WTC11 (cell line): Measurements from ENCODE around the gene RPL10A. TPM values are rescaled to one million over a fixed set of nuclear protein-coding genes. Genes with fewer than 3 reads are reported as not detected.

Source experiments
- E2F1 ChIP-seq: sonication (generic); formaldehyde crosslinking; IDR thresholded peaks from 2 replicates; pipeline ENCODE4 v1.8.0; 2022; ENCODE audit warnings: mild to moderate bottlenecking, missing genetic modification reagents
- ETV6 ChIP-seq: sonication (generic); formaldehyde crosslinking; IDR thresholded peaks from 2 replicates; pipeline ENCODE4 v1.8.1; 2022; ENCODE audit warnings: mild to moderate bottlenecking, missing genetic modification reagents
- IRF1 ChIP-seq: sonication (generic); formaldehyde crosslinking; IDR thresholded peaks from 2 replicates; pipeline ENCODE4 v1.8.0; 2023; ENCODE audit warnings: missing genetic modification reagents
- PREB ChIP-seq: sonication (generic); formaldehyde crosslinking; IDR thresholded peaks from 2 replicates; pipeline ENCODE4 v1.8.1; 2022; ENCODE audit warnings: mild to moderate bottlenecking, missing genetic modification reagents, moderate library complexity, borderline replicate concordance
- PRRX2 ChIP-seq: fragments of 250-450 bp; sonication (Bioruptor Pico); IDR thresholded peaks from 2 replicates; pipeline ENCODE4 v1.8.0; 2021; ENCODE audit warnings: mild to moderate bottlenecking
- RELA ChIP-seq: sonication (generic); formaldehyde crosslinking; IDR thresholded peaks from 2 replicates; pipeline ENCODE4 v1.8.1; 2022; ENCODE audit warnings: missing genetic modification reagents, mild to moderate bottlenecking, borderline replicate concordance
- TP53 ChIP-seq: sonication (generic); formaldehyde crosslinking; IDR thresholded peaks from 2 replicates; pipeline ENCODE4 v1.8.1; 2023; ENCODE audit warnings: mild to moderate bottlenecking, missing genetic modification reagents
- ZNF232 ChIP-seq: sonication (generic); formaldehyde crosslinking; IDR thresholded peaks from 2 replicates; pipeline ENCODE4 v1.8.0; 2022; ENCODE audit warnings: mild to moderate bottlenecking, missing genetic modification reagents
- ZNF281 ChIP-seq: sonication (generic); formaldehyde crosslinking; IDR thresholded peaks from 2 replicates; pipeline ENCODE4 v1.8.0; 2023; ENCODE audit warnings: mild to moderate bottlenecking, missing genetic modification reagents
- ZNF532 ChIP-seq: fragments of 250-450 bp; sonication (Bioruptor Pico); IDR thresholded peaks from 2 replicates; pipeline ENCODE4 v1.9.0; 2021; ENCODE audit warnings: mild to moderate bottlenecking, borderline replicate concordance
- total RNA-seq: library from RNA; stranded (reverse); gene quantifications from 3 replicates; pipeline ENCODE4 v1.2.3, GENCODE V29; 2021
- TF ChIP-seq, protein P1 (sequence below): sonication (generic); formaldehyde crosslinking; IDR thresholded peaks from 2 replicates; pipeline ENCODE4 v1.8.0; 2023; ENCODE audit warnings: missing genetic modification reagents, mild to moderate bottlenecking, borderline replicate concordance
- TF ChIP-seq, protein P2 (sequence below): sonication (generic); formaldehyde crosslinking; IDR thresholded peaks from 2 replicates; pipeline ENCODE4 v1.8.1; 2023; ENCODE audit warnings: mild to moderate bottlenecking, missing genetic modification reagents, moderate library complexity
- TF ChIP-seq, protein P3 (sequence below): sonication (generic); formaldehyde crosslinking; conservative IDR thresholded peaks from 2 replicates; pipeline ENCODE4 v1.8.1; 2022; ENCODE audit warnings: mild to moderate bottlenecking, missing genetic modification reagents

The RPL10A gene
- total RNA-seq, 1 experiment from 2014 or later = 1,829 TPM

DNA sequence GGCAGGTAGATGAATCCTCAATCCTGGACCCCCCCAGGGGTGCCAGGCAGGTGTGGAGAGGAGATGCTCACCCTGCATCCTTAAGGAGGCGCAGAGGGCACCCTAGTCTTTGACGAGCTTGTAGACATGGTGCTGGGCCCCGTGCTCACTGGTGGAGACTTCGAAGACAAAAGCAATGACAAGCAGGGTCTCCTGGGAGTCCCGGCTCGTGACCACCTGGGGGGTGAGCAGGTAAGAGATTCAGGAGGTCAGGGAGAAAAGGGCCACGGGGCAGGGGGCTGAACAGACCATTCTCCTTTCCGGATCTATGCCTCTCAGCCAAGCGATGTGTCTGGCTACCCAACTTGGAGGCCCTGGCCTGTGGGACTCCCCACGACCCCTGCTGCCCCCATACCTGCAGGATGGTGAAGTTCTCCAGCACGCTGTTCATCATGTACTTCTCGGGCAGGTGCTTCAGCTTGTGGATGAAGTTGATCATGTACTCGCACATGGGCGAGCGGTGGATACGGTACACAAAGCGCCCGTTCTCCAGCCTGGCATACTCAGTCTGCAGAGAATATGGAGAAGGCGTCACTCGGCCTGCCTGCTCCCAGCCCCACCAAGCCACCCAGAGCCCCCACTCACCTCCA is 6.9 kb downstream of the RPL10A start (continued):
- no peak for TF ChIP-seq E2F1 (CRISPR knock-in tag)
- TF ChIP-seq IRF1 (CRISPR knock-in tag) = no peak
- TF ChIP-seq, protein P1, sequence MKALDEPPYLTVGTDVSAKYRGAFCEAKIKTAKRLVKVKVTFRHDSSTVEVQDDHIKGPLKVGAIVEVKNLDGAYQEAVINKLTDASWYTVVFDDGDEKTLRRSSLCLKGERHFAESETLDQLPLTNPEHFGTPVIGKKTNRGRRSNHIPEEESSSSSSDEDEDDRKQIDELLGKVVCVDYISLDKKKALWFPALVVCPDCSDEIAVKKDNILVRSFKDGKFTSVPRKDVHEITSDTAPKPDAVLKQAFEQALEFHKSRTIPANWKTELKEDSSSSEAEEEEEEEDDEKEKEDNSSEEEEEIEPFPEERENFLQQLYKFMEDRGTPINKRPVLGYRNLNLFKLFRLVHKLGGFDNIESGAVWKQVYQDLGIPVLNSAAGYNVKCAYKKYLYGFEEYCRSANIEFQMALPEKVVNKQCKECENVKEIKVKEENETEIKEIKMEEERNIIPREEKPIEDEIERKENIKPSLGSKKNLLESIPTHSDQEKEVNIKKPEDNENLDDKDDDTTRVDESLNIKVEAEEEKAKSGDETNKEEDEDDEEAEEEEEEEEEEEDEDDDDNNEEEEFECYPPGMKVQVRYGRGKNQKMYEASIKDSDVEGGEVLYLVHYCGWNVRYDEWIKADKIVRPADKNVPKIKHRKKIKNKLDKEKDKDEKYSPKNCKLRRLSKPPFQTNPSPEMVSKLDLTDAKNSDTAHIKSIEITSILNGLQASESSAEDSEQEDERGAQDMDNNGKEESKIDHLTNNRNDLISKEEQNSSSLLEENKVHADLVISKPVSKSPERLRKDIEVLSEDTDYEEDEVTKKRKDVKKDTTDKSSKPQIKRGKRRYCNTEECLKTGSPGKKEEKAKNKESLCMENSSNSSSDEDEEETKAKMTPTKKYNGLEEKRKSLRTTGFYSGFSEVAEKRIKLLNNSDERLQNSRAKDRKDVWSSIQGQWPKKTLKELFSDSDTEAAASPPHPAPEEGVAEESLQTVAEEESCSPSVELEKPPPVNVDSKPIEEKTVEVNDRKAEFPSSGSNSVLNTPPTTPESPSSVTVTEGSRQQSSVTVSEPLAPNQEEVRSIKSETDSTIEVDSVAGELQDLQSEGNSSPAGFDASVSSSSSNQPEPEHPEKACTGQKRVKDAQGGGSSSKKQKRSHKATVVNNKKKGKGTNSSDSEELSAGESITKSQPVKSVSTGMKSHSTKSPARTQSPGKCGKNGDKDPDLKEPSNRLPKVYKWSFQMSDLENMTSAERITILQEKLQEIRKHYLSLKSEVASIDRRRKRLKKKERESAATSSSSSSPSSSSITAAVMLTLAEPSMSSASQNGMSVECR (CRISPR knock-in tag) = no peak
- TF ChIP-seq, protein P2, sequence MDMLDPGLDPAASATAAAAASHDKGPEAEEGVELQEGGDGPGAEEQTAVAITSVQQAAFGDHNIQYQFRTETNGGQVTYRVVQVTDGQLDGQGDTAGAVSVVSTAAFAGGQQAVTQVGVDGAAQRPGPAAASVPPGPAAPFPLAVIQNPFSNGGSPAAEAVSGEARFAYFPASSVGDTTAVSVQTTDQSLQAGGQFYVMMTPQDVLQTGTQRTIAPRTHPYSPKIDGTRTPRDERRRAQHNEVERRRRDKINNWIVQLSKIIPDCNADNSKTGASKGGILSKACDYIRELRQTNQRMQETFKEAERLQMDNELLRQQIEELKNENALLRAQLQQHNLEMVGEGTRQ = no peak
- TF ChIP-seq, protein P3, sequence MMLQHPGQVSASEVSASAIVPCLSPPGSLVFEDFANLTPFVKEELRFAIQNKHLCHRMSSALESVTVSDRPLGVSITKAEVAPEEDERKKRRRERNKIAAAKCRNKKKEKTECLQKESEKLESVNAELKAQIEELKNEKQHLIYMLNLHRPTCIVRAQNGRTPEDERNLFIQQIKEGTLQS (CRISPR knock-in tag) = no peak
- TF ChIP-seq ZNF232 (CRISPR knock-in tag) = no peak
- no peak for TF ChIP-seq PRRX2 (CRISPR knock-in tag)
- TF ChIP-seq RELA (CRISPR knock-in tag) = no peak
- no peak for TF ChIP-seq ZNF532 (CRISPR knock-in tag)
- no peak for TF ChIP-seq ZNF281 (CRISPR knock-in tag)
- no peak for TF ChIP-seq TP53 (CRISPR knock-in tag)
- TF ChIP-seq PREB (CRISPR knock-in tag) = no peak
- TF ChIP-seq ETV6 = no peak
